HG02642 (cell line): ENCODE measurements around the gene SNX9.
"Not testable (repeated sequence)": the region's sequence is repeated elsewhere in the genome, so short reads cannot be mapped to it uniquely, and the experiment has no call there.

Experiments used
- ATAC-seq: cut with Tn5 transposase; IDR thresholded peaks from one replicate; pipeline ENCODE4 v1.9.1; 2021; ENCODE audit warnings: mild to moderate bottlenecking; ENCODE audit not compliant: unreplicated experiment, poor library complexity

SNX9 gene

GRCh38 chr6:157823001-157823527 is at the start of gene SNX9:
Gene SNX9, plus strand, starts transcription at chr6:157823246. Its CDS starts 189 bp downstream, at chr6:157823435.
- peak; percentile 76 for ATAC-seq

DNA sequence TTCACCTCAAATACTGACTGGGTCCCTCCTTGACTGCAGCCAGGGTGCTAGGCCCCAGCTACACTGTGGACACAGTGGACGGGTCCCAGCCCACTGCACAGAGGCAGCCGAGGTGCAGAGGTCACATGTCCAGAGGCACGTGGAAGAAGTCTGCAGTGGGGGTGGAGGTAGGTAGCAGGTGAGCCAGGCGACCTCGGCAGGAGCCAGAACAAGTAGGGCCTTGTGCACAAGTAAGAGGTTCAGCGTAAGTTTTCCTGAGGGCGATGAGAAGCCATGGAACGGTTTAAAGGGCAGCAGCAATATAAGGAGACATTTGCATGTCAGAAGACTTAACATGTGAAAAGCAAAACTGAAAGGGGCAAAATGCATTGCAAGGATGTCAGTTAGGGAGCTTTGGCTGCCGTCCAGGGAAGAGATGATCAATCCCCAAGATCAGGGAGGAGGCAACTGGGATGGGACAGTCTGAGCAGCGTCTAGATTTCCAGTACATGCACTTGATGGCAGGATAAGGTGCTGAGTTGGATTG is 49.7 kb upstream of the SNX9 start:
- no peak for ATAC-seq

- no peak for ATAC-seq
Measured at GRCh38 chr6:157774153-157775135, 48.6 kb upstream of the SNX9 start.

- ATAC-seq: no peak
Measured at GRCh38 chr6:157775376-157775775, 47.7 kb upstream of the SNX9 start.

- no peak for ATAC-seq
Measured at GRCh38 chr6:157777344-157777743, 45.7 kb upstream of the SNX9 start.

DNA sequence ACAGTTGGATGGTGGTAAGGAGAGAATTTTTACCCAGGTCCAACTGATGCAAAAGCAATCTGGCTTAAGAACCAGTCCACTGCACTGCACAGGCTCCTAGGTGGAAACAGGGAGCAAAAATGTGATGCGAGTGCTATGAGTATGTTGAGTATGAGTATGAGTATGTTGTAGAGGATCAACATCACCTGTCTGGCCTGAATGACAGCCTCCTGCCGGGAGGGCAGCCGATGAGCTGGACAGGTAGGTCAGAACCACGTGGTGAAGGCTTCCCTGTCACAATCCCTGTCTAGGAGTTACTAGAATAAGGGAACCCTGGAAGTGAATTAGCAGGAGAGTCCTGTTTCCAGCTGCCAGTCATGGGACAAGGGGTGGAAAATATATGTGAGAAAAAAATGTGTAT is 44.3 kb upstream of the SNX9 start:
- no peak for ATAC-seq

- no peak for ATAC-seq
Measured at GRCh38 chr6:157779705-157780604, 43.1 kb upstream of the SNX9 start.

DNA sequence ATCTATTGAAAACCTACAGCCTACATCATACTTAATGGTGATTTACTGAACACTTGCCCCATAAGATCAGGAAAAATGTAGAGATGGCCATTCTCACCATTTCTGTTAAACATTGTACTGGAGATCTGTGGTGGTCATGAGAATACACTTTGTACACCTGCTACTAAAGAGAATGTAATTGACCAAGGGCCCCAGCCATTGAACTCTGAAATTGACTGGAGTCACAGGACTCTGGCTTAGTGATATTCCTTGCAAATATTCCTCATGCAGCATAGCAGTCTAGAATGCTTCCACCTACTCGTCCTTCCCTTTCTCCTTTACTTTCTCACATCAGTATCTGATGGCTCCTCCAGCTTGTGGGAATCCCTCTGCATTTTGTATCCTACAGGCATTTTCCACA is 37.4 kb upstream of the SNX9 start:
- ATAC-seq: no peak

GRCh38 chr6:157786221-157786620 is 36.8 kb upstream of the SNX9 start:
- ATAC-seq: no peak

- ATAC-seq: no peak
Measured at GRCh38 chr6:157787080-157787479, 36.0 kb upstream of the SNX9 start.

- no peak for ATAC-seq
Measured at GRCh38 chr6:157788180-157788579, 34.9 kb upstream of the SNX9 start.

- ATAC-seq: no peak
Measured at GRCh38 chr6:157789297-157789696, 33.7 kb upstream of the SNX9 start.

DNA sequence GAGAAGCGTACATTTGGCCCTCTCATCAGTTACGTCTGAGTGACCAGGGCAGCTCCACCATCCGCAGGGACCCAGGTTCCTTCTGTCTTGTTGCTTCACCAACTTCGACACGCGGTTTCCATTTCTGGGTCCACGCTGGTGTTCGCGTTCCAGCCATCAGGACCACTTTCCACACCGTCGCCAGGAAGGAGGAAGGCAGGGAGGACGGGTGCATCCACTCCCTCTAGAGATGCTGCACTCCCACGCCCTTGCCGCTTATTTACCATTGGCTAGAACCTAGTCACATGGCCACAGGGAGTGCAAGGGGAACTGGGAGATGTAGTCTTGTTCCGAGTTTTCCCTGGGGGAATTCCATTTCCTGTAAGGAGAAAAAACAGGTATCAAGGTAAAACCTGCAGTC is 33.2 kb upstream of the SNX9 start:
- no peak for ATAC-seq

DNA sequence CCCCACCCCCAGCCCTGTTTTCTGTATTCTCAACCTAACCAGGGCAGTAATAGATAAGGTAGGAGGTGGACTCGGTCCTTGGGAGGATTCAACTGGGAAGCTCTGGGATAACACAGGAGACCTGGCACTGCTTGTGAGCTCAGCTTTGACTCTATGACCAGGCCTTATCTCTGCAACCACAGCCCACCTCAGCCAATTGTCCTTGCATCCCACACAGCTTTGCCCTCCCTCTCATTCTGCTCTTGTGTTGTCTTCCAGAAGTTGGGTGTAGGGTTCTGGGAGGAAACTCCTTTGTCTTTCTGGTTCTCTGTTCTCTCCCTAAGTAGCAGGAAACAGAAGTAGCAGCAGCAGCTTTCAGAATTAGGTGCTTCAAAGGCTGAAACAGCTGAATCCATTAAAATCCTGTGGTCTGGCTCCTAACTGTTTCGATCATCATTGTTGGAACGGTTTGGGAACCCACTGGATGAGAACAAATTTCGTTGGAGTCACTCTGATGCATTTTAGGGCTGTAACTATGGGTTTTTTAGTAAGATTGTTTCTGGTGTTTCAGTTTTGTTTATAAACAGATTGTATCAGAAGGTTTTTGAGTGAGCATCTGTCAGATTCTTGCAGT is 32.4 kb upstream of the SNX9 start:
- ATAC-seq: no peak

DNA sequence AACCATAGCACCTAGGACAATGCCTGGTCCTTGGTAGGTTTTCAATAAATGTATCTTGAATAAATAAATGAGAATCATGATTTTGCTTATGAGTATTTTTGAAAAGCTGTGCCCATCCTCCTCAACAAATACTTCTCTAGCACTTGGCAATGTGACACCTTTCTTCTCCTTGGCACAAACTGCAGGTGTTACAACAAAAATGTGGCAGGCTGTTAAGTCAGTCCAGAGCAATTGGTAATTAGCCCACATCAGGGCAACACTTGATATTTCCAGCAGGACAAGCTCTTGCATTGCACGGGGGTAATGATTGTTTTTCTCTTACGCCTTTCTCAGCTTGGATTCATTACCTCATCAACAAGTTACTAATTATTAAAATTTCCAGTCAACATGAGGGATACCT is 31.6 kb upstream of the SNX9 start:
- ATAC-seq: no peak

GRCh38 chr6:157792671-157793070 is 30.4 kb upstream of the SNX9 start:
- no peak for ATAC-seq

GRCh38 chr6:157794012-157794411 is 29.0 kb upstream of the SNX9 start:
- ATAC-seq: not testable (repeated sequence)

DNA sequence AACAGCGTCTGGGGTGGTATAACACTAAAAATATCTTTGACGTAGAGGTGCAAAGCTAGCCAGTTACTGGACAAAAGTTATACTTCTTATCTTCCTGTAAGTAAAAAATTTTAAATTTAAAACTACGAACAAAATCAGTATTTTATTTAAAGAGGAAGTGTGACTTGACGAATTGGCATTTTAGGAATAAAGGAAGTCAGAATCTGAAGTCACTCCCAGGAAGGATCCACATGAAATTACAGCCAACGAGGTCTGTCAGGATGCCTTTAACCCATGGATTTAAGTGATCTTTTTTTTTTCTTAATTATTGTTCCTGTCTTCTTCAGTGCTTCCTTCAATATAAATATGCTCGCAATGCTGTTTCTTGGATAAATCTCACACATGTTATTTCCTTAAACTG is 27.2 kb upstream of the SNX9 start:
- no peak for ATAC-seq

GRCh38 chr6:157798851-157799250 is 24.2 kb upstream of the SNX9 start:
- ATAC-seq: no peak

GRCh38 chr6:157799561-157799960 is 23.5 kb upstream of the SNX9 start:
- ATAC-seq: not testable (repeated sequence)
